HEK293 (cell line): Measurements from ENCODE around the gene HOXD3.

Experiments used
- FEZF1 ChIP-seq: fragments of 450-650 bp; formaldehyde crosslinking; IDR thresholded peaks from 2 replicates; pipeline ENCODE4 v1.5.1; 2016; ENCODE audit warnings: missing biosample characterization, missing genetic modification characterization
- GLIS2 ChIP-seq: fragments of 450-650 bp; formaldehyde crosslinking; IDR thresholded peaks from 2 replicates; pipeline ENCODE4 v1.5.1; 2016; ENCODE audit warnings: missing biosample characterization, missing genetic modification characterization
- KLF8 ChIP-seq: fragments of 450-650 bp; formaldehyde crosslinking; IDR thresholded peaks from 2 replicates; pipeline ENCODE4 v1.5.1; 2016; ENCODE audit warnings: missing biosample characterization, missing genetic modification characterization
- PATZ1 ChIP-seq: fragments of 450-650 bp; formaldehyde crosslinking; IDR thresholded peaks from 2 replicates; pipeline ENCODE4 v1.5.1; 2016; ENCODE audit warnings: missing biosample characterization, missing genetic modification characterization
- PRDM6 ChIP-seq: fragments of 450-650 bp; formaldehyde crosslinking; IDR thresholded peaks from 2 replicates; pipeline ENCODE4 v1.5.1; 2017; ENCODE audit warnings: missing biosample characterization, missing genetic modification characterization
- ZBTB10 ChIP-seq: fragments of 450-650 bp; formaldehyde crosslinking; IDR thresholded peaks from 2 replicates; pipeline ENCODE4 v1.5.1; 2016; ENCODE audit warnings: missing biosample characterization, missing genetic modification characterization
- ZBTB26 ChIP-seq: fragments of 450-650 bp; formaldehyde crosslinking; optimal IDR thresholded peaks from 2 replicates; pipeline ENCODE3; 2016; ENCODE audit warnings: missing biosample characterization, mild to moderate bottlenecking, missing genetic modification characterization
- ZNF148 ChIP-seq: fragments of 450-650 bp; formaldehyde crosslinking; IDR thresholded peaks from 2 replicates; pipeline ENCODE4 v1.5.0; 2017; ENCODE audit warnings: missing biosample characterization, missing genetic modification characterization, borderline replicate concordance
- ZNF311 ChIP-seq: fragments of 450-650 bp; formaldehyde crosslinking; IDR thresholded peaks from 2 replicates; pipeline ENCODE4 v1.5.1; 2017; ENCODE audit warnings: missing biosample characterization, missing genetic modification characterization, borderline replicate concordance
- ZNF514 ChIP-seq: fragments of 450-650 bp; formaldehyde crosslinking; IDR thresholded peaks from 2 replicates; pipeline ENCODE4 v1.5.1; 2016; ENCODE audit warnings: missing biosample characterization, missing genetic modification characterization
- ZNF600 ChIP-seq: fragments of 450-650 bp; formaldehyde crosslinking; IDR thresholded peaks from 2 replicates; pipeline ENCODE4 v1.5.1; 2016; ENCODE audit warnings: missing biosample characterization, missing genetic modification characterization
- ZNF692 ChIP-seq: fragments of 450-650 bp; formaldehyde crosslinking; IDR thresholded peaks from 2 replicates; pipeline ENCODE4 v1.5.1; 2016; ENCODE audit warnings: missing biosample characterization, missing genetic modification characterization
- ZSCAN30 ChIP-seq: fragments of 450-650 bp; IDR thresholded peaks from 2 replicates; pipeline ENCODE4 v1.5.1; 2018; ENCODE audit warnings: missing biosample characterization, mild to moderate bottlenecking, missing genetic modification characterization, moderate library complexity
- ZXDB ChIP-seq: fragments of 450-650 bp; formaldehyde crosslinking; IDR thresholded peaks from 2 replicates; pipeline ENCODE4 v1.5.1; 2016; ENCODE audit warnings: missing biosample characterization, missing genetic modification characterization

Gene HOXD3

GRCh38 chr2:176136374-176137251 lies 20.5 kb upstream of the HOXD3 start (continued):
- TF ChIP-seq ZBTB10 (tag by site-specific recombination): peak; percentile 78; the same call in 1 of the 2 replicates
- peak; percentile 84 for TF ChIP-seq PRDM6
- 0 out of 2 replicates have a peak, but pooled peaks have one; percentile 40 for TF ChIP-seq ZNF600
- TF ChIP-seq ZNF148 (tag by site-specific recombination): no peak
- peak; percentile 52; the same call in 1 of the 2 replicates for TF ChIP-seq FEZF1 (tag by site-specific recombination)
- TF ChIP-seq ZSCAN30 (tag by site-specific recombination): peak; percentile 49; the same call in 1 of the 2 replicates
- TF ChIP-seq ZXDB (tag by site-specific recombination): 0 out of 2 replicates have a peak, but pooled peaks have one; percentile 21
- TF ChIP-seq KLF8 (tag by site-specific recombination): 0 out of 2 replicates have a peak, but pooled peaks have one; percentile 2
- no peak for TF ChIP-seq ZNF514 (tag by site-specific recombination)
- peak; percentile 42 for TF ChIP-seq ZNF692 (tag by site-specific recombination)
- no peak for TF ChIP-seq ZNF311 (tag by site-specific recombination)
- peak; percentile 37 for TF ChIP-seq ZBTB26 (tag by site-specific recombination)
- peak; percentile 79 for TF ChIP-seq GLIS2 (tag by site-specific recombination)
- peak; percentile 21 for TF ChIP-seq PATZ1 (tag by site-specific recombination)
